ENCODE measurements around the gene SRRM4.
A peak's percentile ranks its signal among the peaks of the same experiment; 100 is the strongest.

The SRRM4 gene

DNA sequence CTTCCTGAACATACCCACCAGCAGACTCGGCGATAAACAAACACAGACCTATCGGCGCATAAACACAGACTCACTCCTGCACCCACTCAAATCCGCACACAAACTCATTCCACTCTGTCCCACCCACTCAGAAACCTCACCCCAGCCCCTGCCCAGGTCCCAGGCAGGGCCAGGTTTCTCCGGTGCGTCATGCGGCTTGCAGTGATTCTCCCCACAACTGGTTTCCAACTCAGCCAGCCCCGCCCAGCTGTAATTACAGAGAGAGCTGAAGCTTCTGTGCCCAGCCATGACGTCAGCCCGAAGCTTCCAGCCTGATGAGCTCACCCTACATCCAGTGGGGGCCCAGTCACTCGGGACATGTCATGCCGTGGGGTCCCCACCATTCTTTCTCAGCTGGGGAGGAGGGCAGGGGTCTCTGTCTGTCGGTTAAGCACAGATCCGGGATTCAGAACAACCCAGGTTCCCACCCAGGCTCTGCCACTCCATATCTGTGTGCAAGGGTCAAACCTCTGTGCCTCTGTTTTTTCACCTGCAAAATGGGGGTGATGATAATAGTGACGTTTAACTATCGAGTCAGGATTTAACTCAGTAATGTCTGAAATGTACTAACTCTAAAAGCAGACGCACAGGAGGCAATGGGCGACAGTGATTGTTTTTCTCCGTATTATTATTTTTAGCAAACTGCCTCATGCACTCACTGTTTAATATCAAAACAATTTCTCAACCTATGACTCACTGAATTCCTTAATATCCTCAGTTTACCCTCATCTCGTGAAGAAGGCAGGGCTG is 195.1 kb downstream of the SRRM4 start:
- H3K9ac ChIP-seq (ENCODE audit: low read depth, low read length), result peak overlapping the region; percentile 75
- H3K9me3 ChIP-seq (replicated peaks; ENCODE audit: low read length), result no peaks in the 10 kb centered on the region
- H3K4me2 ChIP-seq (ENCODE audit: low read length), result peak overlapping the region; percentile 89
- H3K4me3 ChIP-seq (ENCODE audit: low read length), result peak overlapping the region; percentile 64
- peaks cover 45% of the 10 kb centered on the region for H3K4me1 ChIP-seq (ENCODE audit: control insufficient read depth, insufficient read depth, low read length)
- no peaks in the 10 kb centered on the region for H3K36me3 ChIP-seq (ENCODE audit: insufficient read depth, low read length)
- peaks cover 28% of the 10 kb centered on the region for H3K27me3 ChIP-seq (ENCODE audit: control insufficient read depth, insufficient read depth, low read length)

GRCh38 chr12:119177056-119177325 is 195.7 kb downstream of the SRRM4 start:
- Histone ChIP-seq H3K4me2 (ENCODE audit: low read length) (peak overlapping the region; percentile 89), H3K9me3 (replicated peaks; ENCODE audit: low read length) (no peaks in the 10 kb centered on the region), H3K4me3 (ENCODE audit: low read length) (no peak overlapping the region), H3K9ac (ENCODE audit: low read depth, low read length) (no peak overlapping the region), H3K27me3 (ENCODE audit: control insufficient read depth, insufficient read depth, low read length) (peaks cover 23% of the 10 kb centered on the region), H3K4me1 (ENCODE audit: control insufficient read depth, insufficient read depth, low read length) (peaks cover 45% of the 10 kb centered on the region), H3K36me3 (ENCODE audit: insufficient read depth, low read length) (no peaks in the 10 kb centered on the region)

- Histone ChIP-seq H3K36me3 (ENCODE audit: insufficient read depth, low read length) (no peaks in the 10 kb centered on the region), H3K27me3 (ENCODE audit: control insufficient read depth, insufficient read depth, low read length) (peaks cover 14% of the 10 kb centered on the region), H3K9me3 (replicated peaks; ENCODE audit: low read length) (no peaks in the 10 kb centered on the region), H3K4me3 (ENCODE audit: low read length) (no peak overlapping the region), H3K9ac (ENCODE audit: low read depth, low read length) (peak overlapping the region; percentile 27), H3K4me2 (ENCODE audit: low read length) (no peak overlapping the region), H3K4me1 (ENCODE audit: control insufficient read depth, insufficient read depth, low read length) (peaks cover 45% of the 10 kb centered on the region)
Measured at GRCh38 chr12:119177724-119178380, 196.5 kb downstream of the SRRM4 start.

DNA sequence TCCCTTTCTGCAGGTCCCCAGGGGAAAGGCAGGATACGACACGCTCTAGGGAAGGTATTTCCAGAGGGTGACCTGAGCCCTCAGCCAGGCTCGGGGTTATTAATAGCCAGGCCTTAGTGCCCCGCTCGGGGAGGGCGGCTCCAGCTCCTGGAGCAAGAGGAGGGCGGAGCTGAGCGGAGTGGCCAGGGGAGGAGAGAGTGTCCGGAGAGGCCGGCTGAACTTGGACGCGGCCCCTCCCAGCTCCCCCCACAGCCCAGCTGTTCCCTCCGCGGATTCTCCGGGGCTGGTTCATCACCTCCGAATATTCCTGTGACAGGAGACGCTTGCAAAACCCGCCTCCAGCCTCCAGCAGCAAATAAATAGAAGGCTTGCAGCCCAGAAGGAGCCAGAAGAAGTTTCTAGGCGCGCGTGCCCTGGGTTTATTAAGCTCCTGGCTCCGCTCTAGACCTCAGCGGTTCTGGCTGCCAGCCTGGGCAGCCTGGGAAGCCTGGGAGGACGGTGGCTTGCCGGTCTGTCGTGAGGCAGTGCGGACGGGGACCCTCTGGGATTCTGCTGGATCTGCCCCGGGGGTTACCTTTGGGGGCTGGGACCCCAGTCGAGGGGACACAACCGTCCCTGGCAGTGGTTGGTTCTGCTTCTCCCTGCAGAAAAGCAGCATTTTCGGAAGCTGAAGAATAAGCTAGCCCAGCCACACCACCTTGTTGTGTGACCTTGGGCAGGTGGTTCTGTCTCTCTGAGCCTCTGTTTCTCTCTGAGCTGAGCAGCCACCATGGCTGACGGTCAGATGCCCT is 197.4 kb downstream of the SRRM4 start, which contains the start of gene HSPB8:
Gene HSPB8 (plus strand): TSS at position 388 of the 791 bp plus-strand sequence. CDS start 382 bp downstream, at position 770.
- Histone ChIP-seq H3K4me3 (ENCODE audit: low read length) (peak within 1 kb of the TSS; percentile 73), H3K4me2 (ENCODE audit: low read length) (peak within 1 kb of the TSS; percentile 98), H3K36me3 (ENCODE audit: insufficient read depth, low read length) (no peaks in the 10 kb centered on the region), H3K4me1 (ENCODE audit: control insufficient read depth, insufficient read depth, low read length) (peaks cover 48% of the 10 kb centered on the region), H3K9ac (ENCODE audit: low read depth, low read length) (peak within 1 kb of the TSS; percentile 84), H3K27me3 (ENCODE audit: control insufficient read depth, insufficient read depth, low read length) (peaks cover 5% of the 10 kb centered on the region), H3K9me3 (replicated peaks; ENCODE audit: low read length) (no peaks in the 10 kb centered on the region)

DNA sequence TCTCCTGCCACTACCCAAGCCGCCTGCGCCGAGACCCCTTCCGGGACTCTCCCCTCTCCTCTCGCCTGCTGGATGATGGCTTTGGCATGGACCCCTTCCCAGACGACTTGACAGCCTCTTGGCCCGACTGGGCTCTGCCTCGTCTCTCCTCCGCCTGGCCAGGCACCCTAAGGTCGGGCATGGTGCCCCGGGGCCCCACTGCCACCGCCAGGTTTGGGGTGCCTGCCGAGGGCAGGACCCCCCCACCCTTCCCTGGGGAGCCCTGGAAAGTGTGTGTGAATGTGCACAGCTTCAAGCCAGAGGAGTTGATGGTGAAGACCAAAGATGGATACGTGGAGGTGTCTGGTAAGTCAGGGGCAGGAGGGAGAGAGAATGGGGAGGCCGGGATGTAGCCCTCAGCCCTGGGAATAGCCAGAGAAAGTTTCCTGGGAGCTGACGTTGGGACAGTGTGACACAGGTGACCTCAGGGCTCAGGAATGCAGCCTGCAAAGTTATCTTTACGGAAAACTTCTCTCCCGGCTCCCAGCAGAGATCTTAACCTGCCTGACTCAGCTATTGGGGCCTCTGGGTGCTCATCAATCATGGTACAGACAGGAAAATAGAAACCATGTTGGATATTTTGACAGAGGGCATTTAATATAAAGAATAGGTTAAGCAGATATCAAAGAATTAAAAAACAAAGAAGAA is 198.1 kb downstream of the SRRM4 start:
- Histone ChIP-seq H3K4me1 (ENCODE audit: control insufficient read depth, insufficient read depth, low read length) (peaks cover 55% of the 10 kb centered on the region), H3K4me2 (ENCODE audit: low read length) (peak overlapping the region; percentile 98), H3K27me3 (ENCODE audit: control insufficient read depth, insufficient read depth, low read length) (peaks cover 4% of the 10 kb centered on the region), H3K9ac (ENCODE audit: low read depth, low read length) (peak overlapping the region; percentile 84), H3K4me3 (ENCODE audit: low read length) (peak overlapping the region; percentile 73), H3K9me3 (replicated peaks; ENCODE audit: low read length) (no peaks in the 10 kb centered on the region), H3K36me3 (ENCODE audit: insufficient read depth, low read length) (no peaks in the 10 kb centered on the region)

GRCh38 chr12:119180380-119181040 is 199.2 kb downstream of the SRRM4 start:
- H3K27me3 ChIP-seq (ENCODE audit: control insufficient read depth, insufficient read depth, low read length), result no peaks in the 10 kb centered on the region

GRCh38 chr12:119181202-119181601 is 199.9 kb downstream of the SRRM4 start:
- H3K36me3 ChIP-seq (ENCODE audit: insufficient read depth, low read length), result no peaks in the 10 kb centered on the region
- H3K9me3 ChIP-seq (replicated peaks; ENCODE audit: low read length), result no peaks in the 10 kb centered on the region
- no peaks in the 10 kb centered on the region for H3K27me3 ChIP-seq (ENCODE audit: control insufficient read depth, insufficient read depth, low read length)
- H3K4me3 ChIP-seq (ENCODE audit: low read length), result peak overlapping the region; percentile 73
- H3K9ac ChIP-seq (ENCODE audit: low read depth, low read length), result peak overlapping the region; percentile 84
- H3K4me1 ChIP-seq (ENCODE audit: control insufficient read depth, insufficient read depth, low read length), result peaks cover 52% of the 10 kb centered on the region
- peak overlapping the region; percentile 98 for H3K4me2 ChIP-seq (ENCODE audit: low read length)

More at GRCh38 chr12:119180380-119181040, 199.2 kb downstream of the SRRM4 start:
- Histone ChIP-seq H3K4me1 (ENCODE audit: control insufficient read depth, insufficient read depth, low read length) (peaks cover 57% of the 10 kb centered on the region), H3K4me2 (ENCODE audit: low read length) (peak overlapping the region; percentile 98), H3K36me3 (ENCODE audit: insufficient read depth, low read length) (no peaks in the 10 kb centered on the region), H3K9me3 (replicated peaks; ENCODE audit: low read length) (no peaks in the 10 kb centered on the region), H3K4me3 (ENCODE audit: low read length) (peak overlapping the region; percentile 73), H3K9ac (ENCODE audit: low read depth, low read length) (peak overlapping the region; percentile 84)

- Histone ChIP-seq H3K36me3 (ENCODE audit: insufficient read depth, low read length) (no peaks in the 10 kb centered on the region), H3K4me1 (ENCODE audit: control insufficient read depth, insufficient read depth, low read length) (peaks cover 47% of the 10 kb centered on the region), H3K4me2 (ENCODE audit: low read length) (peak overlapping the region; percentile 98), H3K9me3 (replicated peaks; ENCODE audit: low read length) (no peaks in the 10 kb centered on the region), H3K4me3 (ENCODE audit: low read length) (peak overlapping the region; percentile 73), H3K27me3 (ENCODE audit: control insufficient read depth, insufficient read depth, low read length) (no peaks in the 10 kb centered on the region), H3K9ac (ENCODE audit: low read depth, low read length) (no peak overlapping the region)
Measured at GRCh38 chr12:119181944-119182343, 200.6 kb downstream of the SRRM4 start.

- no peaks in the 10 kb centered on the region for H3K36me3 ChIP-seq (ENCODE audit: insufficient read depth, low read length)
- no peaks in the 10 kb centered on the region for H3K27me3 ChIP-seq (ENCODE audit: control insufficient read depth, insufficient read depth, low read length)
- H3K9ac ChIP-seq (ENCODE audit: low read depth, low read length), result no peak overlapping the region
- peaks cover 45% of the 10 kb centered on the region for H3K4me1 ChIP-seq (ENCODE audit: control insufficient read depth, insufficient read depth, low read length)
- H3K4me2 ChIP-seq (ENCODE audit: low read length), result peak overlapping the region; percentile 31
- H3K9me3 ChIP-seq (replicated peaks; ENCODE audit: low read length), result no peaks in the 10 kb centered on the region
- no peak overlapping the region for H3K4me3 ChIP-seq (ENCODE audit: low read length)
Measured at GRCh38 chr12:119182701-119183493, 201.6 kb downstream of the SRRM4 start.

- Histone ChIP-seq H3K4me2 (ENCODE audit: low read length) (no peak overlapping the region), H3K36me3 (ENCODE audit: insufficient read depth, low read length) (no peaks in the 10 kb centered on the region), H3K9ac (ENCODE audit: low read depth, low read length) (no peak overlapping the region), H3K4me3 (ENCODE audit: low read length) (no peak overlapping the region), H3K27me3 (ENCODE audit: control insufficient read depth, insufficient read depth, low read length) (no peaks in the 10 kb centered on the region), H3K9me3 (replicated peaks; ENCODE audit: low read length) (no peaks in the 10 kb centered on the region), H3K4me1 (ENCODE audit: control insufficient read depth, insufficient read depth, low read length) (peaks cover 34% of the 10 kb centered on the region)
Measured at GRCh38 chr12:119183942-119184695, 202.8 kb downstream of the SRRM4 start.
